IMR-90 (cell line): ENCODE measurements around the gene MTG1.

Experiments
- MXI1 ChIP-seq: IDR thresholded peaks from 2 replicates; pipeline ENCODE4 v1.6.1; 2012; ENCODE audit warnings: low read depth, mild to moderate bottlenecking, low read length, moderate library complexity, borderline replicate concordance
- POLR2A ChIP-seq: IDR thresholded peaks from 2 replicates; pipeline ENCODE4 v1.6.1; 2012; ENCODE audit warnings: mild to moderate bottlenecking, low read depth, low read length
- TF ChIP-seq, protein P1 (sequence below): fragments of 150-350 bp; IDR thresholded peaks from 2 replicates; pipeline ENCODE4 v1.6.1; 2016; ENCODE audit warnings: low read depth, mild to moderate bottlenecking, low read length, moderate library complexity, borderline replicate concordance
- TF ChIP-seq, protein P2 (sequence below): fragments of 150-350 bp; IDR thresholded peaks from 2 replicates; pipeline ENCODE4 v1.6.1; 2017; ENCODE audit warnings: mild to moderate bottlenecking, antibody characterized with exemption, low read length, low read depth

DNA sequence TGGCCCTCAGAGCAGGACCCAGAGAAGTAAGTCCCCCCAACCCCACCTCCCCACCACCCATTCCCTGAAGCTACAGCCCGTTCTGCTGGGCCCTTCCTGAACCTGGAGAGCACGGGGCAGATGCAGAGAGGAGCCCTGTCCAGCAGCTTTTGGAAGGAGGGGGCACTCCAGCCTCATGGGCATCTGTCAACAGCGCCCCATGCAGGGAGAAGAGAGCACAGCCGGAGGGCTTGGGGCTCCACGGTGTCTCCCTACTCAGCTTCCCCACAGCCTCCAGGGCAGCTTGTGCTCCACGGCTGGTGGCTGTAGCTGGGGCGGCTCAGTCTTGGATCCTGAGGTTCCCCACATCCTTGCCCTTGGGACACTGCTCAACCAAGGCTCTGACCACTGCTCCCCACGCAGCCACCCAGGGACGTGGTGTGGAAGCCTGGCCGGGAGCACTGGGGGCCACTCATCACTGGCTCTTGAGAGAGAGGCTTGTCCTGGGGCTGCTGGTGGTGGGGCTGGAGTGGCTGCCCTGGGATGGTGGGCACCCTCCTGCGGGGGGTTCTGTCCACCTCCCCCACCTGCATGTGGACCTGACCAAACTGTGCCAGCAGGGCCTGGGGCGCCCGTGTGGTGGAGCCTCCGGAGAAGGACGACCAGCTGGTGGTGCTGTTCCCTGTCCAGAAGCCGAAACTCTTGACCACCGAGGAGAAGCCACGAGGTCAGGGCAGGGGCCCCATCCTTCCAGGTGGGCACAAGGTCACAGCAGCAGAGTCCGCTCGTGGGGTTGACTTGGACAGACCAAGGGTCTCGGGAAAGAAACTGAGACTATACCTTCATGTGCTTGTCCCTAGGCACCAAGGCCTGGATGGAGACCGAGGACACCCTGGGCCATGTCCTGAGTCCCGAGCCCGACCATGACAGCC, 42.3 kb upstream of the MTG1 start:
- TF ChIP-seq MXI1 = no peak
- TF ChIP-seq, protein P1, sequence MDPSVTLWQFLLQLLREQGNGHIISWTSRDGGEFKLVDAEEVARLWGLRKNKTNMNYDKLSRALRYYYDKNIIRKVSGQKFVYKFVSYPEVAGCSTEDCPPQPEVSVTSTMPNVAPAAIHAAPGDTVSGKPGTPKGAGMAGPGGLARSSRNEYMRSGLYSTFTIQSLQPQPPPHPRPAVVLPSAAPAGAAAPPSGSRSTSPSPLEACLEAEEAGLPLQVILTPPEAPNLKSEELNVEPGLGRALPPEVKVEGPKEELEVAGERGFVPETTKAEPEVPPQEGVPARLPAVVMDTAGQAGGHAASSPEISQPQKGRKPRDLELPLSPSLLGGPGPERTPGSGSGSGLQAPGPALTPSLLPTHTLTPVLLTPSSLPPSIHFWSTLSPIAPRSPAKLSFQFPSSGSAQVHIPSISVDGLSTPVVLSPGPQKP = no peak
- TF ChIP-seq, protein P2, sequence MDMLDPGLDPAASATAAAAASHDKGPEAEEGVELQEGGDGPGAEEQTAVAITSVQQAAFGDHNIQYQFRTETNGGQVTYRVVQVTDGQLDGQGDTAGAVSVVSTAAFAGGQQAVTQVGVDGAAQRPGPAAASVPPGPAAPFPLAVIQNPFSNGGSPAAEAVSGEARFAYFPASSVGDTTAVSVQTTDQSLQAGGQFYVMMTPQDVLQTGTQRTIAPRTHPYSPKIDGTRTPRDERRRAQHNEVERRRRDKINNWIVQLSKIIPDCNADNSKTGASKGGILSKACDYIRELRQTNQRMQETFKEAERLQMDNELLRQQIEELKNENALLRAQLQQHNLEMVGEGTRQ = no peak
- no peak for TF ChIP-seq POLR2A
